AG10803 (cell line): ENCODE data around the gene ARHGAP20.

ENCODE experiments used
- DNase-seq: peaks from one replicate; pipeline ENCODE4 v3.0.0; 2010; ENCODE audit warnings: low read depth
- H3K4me3 ChIP-seq: 2 replicates; pipeline ENCODE4 v1.5.1; 2011; ENCODE audit warnings: mild to moderate bottlenecking, low read length, control low read depth
- CTCF ChIP-seq: conservative IDR thresholded peaks from 2 replicates; pipeline ENCODE4 v1.5.1; 2011; ENCODE audit warnings: mild to moderate bottlenecking, low read length, control low read depth, inconsistent platforms

Gene ARHGAP20

GRCh38 chr11:110736171-110736553 is 23.9 kb upstream of the ARHGAP20 start:
- H3K4me3 ChIP-seq, result no peak overlapping the region
- no peak for TF ChIP-seq CTCF
- no peak for DNase-seq

GRCh38 chr11:110735455-110736170 is 23.4 kb upstream of the ARHGAP20 start:
- DNase-seq, result no peak
- TF ChIP-seq CTCF, result no peak
- H3K4me3 ChIP-seq, result no peak overlapping the region

- no peak for DNase-seq
- TF ChIP-seq CTCF, result no peak
These were observed 22.6 kb upstream of the ARHGAP20 start for GRCh38 chr11:110734790-110735189.

GRCh38 chr11:110730773-110731172 is 18.5 kb upstream of the ARHGAP20 start:
- DNase-seq, result no peak
- H3K4me3 ChIP-seq, result no peak overlapping the region
- TF ChIP-seq CTCF, result no peak

More at GRCh38 chr11:110734790-110735189, 22.6 kb upstream of the ARHGAP20 start:
- no peak overlapping the region for H3K4me3 ChIP-seq

- no peak for TF ChIP-seq CTCF
- DNase-seq, result no peak
These were observed 16.6 kb upstream of the ARHGAP20 start for GRCh38 chr11:110728883-110729282.

GRCh38 chr11:110728476-110728875 is 16.2 kb upstream of the ARHGAP20 start:
- no peak for DNase-seq
- no peak for TF ChIP-seq CTCF

More at GRCh38 chr11:110728883-110729282, 16.6 kb upstream of the ARHGAP20 start:
- no peak overlapping the region for H3K4me3 ChIP-seq

GRCh38 chr11:110724358-110724757 is 12.1 kb upstream of the ARHGAP20 start:
- TF ChIP-seq CTCF, result no peak
- no peak for DNase-seq
- H3K4me3 ChIP-seq, result no peak overlapping the region

More at GRCh38 chr11:110728476-110728875, 16.2 kb upstream of the ARHGAP20 start:
- no peak overlapping the region for H3K4me3 ChIP-seq
